HG02852 (cell line): ENCODE results near the gene CPED1.
"Not testable (repeated sequence)": the region's sequence is repeated elsewhere in the genome, so short reads cannot be mapped to it uniquely, and the experiment has no call there.

Experiments used
- ATAC-seq: cut with Tn5 transposase; IDR thresholded peaks from one replicate; pipeline ENCODE4 v1.9.1; 2021; ENCODE audit warnings: mild to moderate bottlenecking, moderate library complexity; ENCODE audit not compliant: unreplicated experiment

CPED1 gene

DNA sequence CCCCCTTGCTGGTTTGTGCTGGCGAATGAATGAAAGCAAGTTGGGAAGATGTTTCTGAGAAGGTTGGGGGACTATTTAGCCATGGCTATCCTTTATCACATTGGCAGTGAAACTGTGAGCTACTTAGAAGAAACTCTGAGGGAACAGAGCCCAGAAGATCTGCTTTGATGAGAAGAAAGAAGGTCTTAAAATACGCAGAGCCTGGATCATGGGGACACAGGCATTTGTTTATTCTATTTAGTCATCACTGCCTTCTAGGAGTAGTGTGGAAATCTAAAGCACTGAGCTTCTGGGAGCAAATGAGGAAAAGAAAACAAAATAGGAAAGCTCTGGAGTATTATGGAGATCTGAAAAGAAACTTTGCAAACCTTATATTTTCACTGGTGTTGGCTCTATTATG, 28.5 kb downstream of the CPED1 start:
- no peak for ATAC-seq

GRCh38 chr7:121017586-121017985, 29.1 kb downstream of the CPED1 start:
- ATAC-seq, result no peak

- no peak for ATAC-seq
Observed at GRCh38 chr7:121019018-121019417, 30.5 kb downstream of the CPED1 start.

- no peak for ATAC-seq
Observed at GRCh38 chr7:121020249-121020988, 31.9 kb downstream of the CPED1 start.

DNA sequence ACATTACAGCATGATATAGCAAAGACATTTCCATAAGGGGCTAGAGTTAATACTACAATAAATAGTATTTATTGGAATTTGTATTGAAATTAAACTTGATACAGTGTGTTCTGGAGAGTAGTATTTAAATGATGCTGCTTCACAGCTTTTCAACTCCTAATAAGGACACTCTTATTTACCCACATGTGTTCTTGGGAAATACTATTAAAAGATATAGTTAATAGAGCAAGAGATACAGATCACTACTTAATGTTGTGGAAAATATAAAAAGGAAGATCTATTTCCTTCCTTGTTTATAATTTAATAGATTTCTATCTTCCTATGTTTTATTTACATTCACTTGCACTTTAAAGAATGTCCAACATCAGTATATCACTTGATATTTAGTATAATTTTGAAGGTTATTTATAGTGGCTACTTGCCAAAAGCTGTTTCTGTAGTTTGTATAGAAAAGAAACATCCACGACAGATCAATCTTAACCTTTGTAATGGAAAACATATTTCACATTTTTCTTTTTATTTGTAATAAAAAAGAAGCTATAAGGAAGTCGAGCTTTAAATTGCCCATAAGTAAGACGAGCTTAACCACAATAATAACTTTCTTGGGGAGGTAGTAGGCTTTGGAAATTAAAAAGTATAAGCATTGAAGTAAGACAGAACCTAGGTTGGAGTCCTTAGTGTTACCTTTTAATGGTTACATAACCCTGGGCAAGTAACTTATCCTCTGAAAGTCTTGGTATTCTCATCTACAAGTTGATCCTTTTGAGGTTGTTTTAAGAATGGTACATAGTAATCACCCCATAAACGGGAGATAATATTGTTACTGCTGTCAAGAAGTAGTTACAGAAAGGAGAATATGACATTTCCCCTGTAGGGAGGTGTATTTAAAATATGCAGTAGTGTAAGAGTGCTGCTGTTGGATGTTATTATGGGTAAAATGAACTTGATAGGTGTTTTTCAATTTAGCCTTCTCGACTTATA, 32.8 kb downstream of the CPED1 start:
- ATAC-seq, result no peak

- no peak for ATAC-seq
Observed at GRCh38 chr7:121023194-121023593, 34.7 kb downstream of the CPED1 start.

DNA sequence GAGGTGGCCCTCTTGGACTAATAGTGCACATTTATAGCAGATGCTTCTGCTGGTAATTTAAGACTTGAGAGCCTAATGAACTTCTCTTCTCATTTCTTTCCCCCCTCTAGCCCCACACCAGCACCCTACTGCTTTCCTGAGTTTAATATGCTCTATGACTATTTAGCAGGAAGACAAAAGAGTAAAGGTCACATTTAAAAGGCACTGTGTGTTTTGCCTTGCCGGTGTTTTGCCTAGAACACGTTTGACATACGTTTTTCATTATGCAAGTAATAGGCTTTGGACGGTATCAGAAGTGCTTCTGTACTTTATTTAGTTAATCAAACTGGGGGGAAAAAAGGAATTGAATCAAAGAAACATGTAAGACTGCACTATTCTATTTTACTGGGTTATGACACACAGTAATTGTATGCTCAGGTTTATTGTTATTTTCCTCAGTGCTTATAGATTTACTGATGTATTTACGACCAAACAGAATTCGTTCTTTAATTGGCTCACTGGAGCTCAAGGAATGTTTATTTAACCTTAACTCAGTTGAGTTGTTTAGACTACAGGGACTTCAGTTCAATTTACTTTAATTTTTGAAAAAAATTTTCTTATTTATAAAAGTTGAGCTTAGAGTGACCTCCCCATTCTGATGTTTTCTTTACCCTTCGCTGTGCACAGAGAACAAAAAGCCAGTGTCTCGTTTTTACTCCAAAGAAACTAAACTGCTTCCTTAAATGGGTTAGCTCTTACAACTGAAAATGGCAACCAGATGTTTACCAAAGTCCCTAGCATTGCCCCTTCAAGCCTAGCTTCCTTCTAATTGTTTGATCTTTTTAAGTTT, 35.4 kb downstream of the CPED1 start:
- ATAC-seq, result no peak

- ATAC-seq, result no peak
Observed at GRCh38 chr7:121024611-121025010, 36.1 kb downstream of the CPED1 start.

DNA sequence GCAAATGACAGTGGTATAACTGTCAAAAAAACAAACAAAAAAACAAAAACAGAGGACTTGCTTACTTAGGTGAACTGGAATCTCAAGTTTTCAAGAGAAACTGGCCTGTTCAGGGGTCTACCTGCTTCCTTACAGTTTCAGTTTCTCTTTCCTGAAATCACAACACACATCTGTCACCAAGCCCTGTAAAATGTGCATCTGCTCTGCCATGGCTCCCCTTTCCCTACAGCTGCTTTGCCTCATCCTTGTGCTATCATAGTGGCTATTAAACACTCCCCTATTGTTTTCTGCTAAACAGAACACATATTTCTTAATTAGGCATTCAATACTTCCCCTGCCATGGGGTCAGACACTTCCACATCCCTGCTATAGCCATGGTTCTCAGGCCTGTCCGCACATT, 37.6 kb downstream of the CPED1 start:
- ATAC-seq, result no peak

DNA sequence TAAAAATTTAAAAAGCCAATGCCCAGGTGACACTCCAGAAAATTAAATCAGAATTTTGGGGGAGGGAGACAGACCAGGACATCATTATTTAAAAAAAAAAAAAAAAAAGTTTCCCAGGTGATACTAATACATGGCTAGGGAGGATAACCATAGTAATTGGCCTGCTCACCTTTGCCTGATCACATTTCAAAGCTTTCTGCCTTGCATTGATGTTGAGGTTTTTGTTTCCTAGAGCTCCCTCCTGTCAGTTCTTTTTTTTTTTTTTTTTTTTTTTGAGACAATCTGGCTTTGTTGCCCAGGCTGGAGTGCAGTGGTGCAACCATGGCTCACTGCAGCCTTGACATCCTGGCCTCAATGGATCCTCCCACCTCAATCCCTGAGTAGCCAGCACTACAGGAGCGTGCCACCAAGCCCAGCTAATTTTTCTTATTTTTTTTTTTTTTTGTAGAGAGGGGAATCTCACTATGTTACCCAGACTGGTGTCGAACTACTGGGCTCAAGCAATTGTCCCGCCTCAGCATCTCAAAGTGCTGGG, 38.1 kb downstream of the CPED1 start:
- no peak for ATAC-seq

DNA sequence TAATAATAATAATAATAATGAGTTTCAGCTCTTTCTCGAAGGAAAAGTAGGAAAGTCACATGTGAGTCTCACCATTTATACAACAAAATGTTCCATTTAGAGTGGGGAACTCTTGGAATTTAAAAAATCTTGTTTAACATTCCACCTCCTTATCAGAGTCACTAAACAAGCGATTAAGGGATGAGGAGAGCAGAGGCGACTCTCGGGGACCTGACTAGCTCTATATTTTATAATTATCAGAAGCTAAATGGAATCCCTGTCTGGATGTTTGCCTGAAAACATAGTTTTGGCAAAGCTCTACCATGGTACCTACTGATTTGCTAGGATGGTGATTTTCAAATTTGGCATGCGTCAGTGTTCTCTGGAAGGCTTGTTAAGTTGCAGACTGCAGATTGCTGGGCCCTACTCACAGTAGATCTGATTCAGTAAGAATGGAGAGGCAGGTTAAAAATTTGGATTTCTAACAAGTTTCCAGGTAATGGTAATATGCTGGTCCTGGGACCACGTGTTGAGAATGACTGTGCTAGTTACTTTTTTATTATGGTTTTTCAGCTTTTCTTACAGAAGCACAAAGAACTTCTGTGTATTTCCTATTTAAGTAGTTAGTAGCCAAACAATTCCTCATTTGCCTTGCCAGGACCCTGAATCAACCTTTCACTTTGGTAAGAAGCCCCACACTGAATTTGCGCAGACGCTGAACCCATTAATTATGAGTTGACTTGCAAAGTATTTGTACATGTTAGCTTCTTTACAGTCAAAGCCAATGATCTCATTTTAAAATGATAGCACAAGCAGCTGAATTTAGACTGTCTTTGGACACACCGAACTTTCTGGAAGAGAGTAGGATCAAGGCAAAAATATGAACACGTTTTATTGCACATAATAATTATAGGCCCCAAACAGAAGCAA, 39.5 kb downstream of the CPED1 start:
- ATAC-seq, result no peak

GRCh38 chr7:121029302-121029701, 40.8 kb downstream of the CPED1 start:
- no peak for ATAC-seq

GRCh38 chr7:121030308-121030707, 41.8 kb downstream of the CPED1 start:
- ATAC-seq, result no peak

GRCh38 chr7:121032645-121033460, 44.3 kb downstream of the CPED1 start:
- no peak for ATAC-seq

- no peak for ATAC-seq
Observed at GRCh38 chr7:121034929-121035328, 46.4 kb downstream of the CPED1 start.

DNA sequence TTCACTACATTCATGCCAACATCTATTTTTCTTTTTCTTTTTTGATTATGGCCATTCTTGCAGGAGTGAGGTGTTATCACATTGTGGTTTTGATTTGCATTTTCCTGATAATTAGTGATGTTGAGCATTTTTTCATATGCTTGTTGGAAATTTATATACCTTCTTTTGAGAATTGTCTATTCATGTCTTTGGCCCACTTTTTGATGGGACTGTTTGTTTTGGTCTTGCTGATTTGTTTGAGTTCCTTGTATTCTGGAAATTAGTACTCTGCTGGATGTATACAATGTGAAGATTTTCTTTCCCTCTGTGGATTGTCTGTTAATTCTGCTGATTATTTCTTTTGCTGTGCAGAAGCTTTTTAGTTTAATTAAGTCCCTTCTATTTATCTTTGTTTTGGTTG, 48.3 kb downstream of the CPED1 start:
- ATAC-seq, result not testable (repeated sequence)

DNA sequence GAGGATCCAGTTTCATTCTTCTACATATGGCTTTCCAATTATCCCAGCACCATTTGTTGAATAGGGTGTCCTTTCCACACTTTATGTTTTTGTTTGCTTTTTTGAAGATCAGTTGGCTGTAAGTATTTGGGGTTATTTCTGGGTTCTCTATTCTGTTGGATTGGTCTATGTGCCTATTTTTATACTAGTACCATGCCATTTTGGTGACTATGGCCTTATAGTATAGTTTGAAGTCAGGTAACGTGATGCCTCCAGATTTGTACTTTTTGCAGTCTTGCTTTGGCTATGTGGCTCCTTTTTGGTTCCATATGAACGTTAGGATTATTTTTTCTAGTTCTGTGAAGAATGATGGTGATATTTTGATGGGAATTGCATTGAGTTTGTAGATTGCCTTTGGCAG, 48.8 kb downstream of the CPED1 start:
- ATAC-seq, result not testable (repeated sequence)

GRCh38 chr7:121037957-121038716, 49.6 kb downstream of the CPED1 start:
- ATAC-seq, result no peak
